H1 (cell line): Measurements from ENCODE around the gene CAPN2. TPM values are rescaled to one million over a fixed set of nuclear protein-coding genes. Genes with fewer than 3 reads are reported as not detected.

Experiments
- BACH1 ChIP-seq: IDR thresholded peaks from 2 replicates; pipeline ENCODE4 v1.6.1; 2012; ENCODE audit warnings: low read length, improper control_type of control experiment
- EZH2 ChIP-seq: fragments of 200-600 bp; sonication (generic); IDR thresholded peaks from 2 replicates; pipeline ENCODE4 v1.7.1; 2012; ENCODE audit warnings: low read depth, mild to moderate bottlenecking, moderate library complexity, low read length, inconsistent platforms; ENCODE audit not compliant: severe bottlenecking
- KDM1A ChIP-seq: fragments of 200-600, 300-600 bp; sonication (generic); IDR thresholded peaks from 2 replicates; pipeline ENCODE4 v1.7.1; 2016; ENCODE audit warnings: mild to moderate bottlenecking, low read length, borderline replicate concordance
- RXRA ChIP-seq: IDR thresholded peaks from 2 replicates; pipeline ENCODE4 v1.6.1; 2011; ENCODE audit warnings: low read depth, mild to moderate bottlenecking, low read length, moderate library complexity; ENCODE audit not compliant: insufficient read depth
- SAP30 ChIP-seq: fragments of 300-600 bp; sonication (generic); IDR thresholded peaks from 2 replicates; pipeline ENCODE4 v1.7.1; 2012; ENCODE audit warnings: low read length, moderate library complexity, mild to moderate bottlenecking, inconsistent platforms; ENCODE audit not compliant: insufficient read depth, insufficient replicate concordance
- SIN3A ChIP-seq, 2 experiments: IDR thresholded peaks in 1 of 2; conservative IDR thresholded peaks in 1 of 2; 2 replicates each; pipeline ENCODE4 v1.6.1; 2011 to 2012; ENCODE audit warnings: low read length in 2 of 2, improper control_type of control experiment in 1 of 2, low read depth in 1 of 2, mild to moderate bottlenecking in 1 of 2
- YY1 ChIP-seq: IDR thresholded peaks from 2 replicates; pipeline ENCODE4 v1.6.1; 2011; ENCODE audit warnings: low read depth, mild to moderate bottlenecking, low read length
- polyA plus RNA-seq, 7 experiments: library from polyadenylated mRNA; depleted of rRNA in 3 of 7; stranded (reverse) in 5 of 7; unstranded in 2 of 7; fragments of >200 nt in 5 of 7; fragments of 200-250 nt in 2 of 7; gene quantifications; 1 replicate in 5 of 7; 2 replicates in 1 of 7; 4 replicates in 1 of 7; pipeline versions ENCODE4 v1.2.1 to v1.2.3, GENCODE V29; 2011 to 2013; ENCODE audit warnings: missing spikeins in 2 of 7, mixed read lengths in 2 of 7
- total RNA-seq: library from RNA; stranded (reverse); fragmentation: NEBNext Ultra II Directional; extraction: Animal tissue kit (Norgen Biotek cat#: 25700); gene quantifications from 2 replicates; pipeline ENCODE4 v1.2.1, GENCODE V29; 2021

Gene CAPN2
- total and polyA plus RNA-seq, 2 of the 8 experiments (the other 6 are each of a cell fraction or from before 2014, with no cell fraction given) = 9.2 to 10.3 TPM

- TF ChIP-seq SIN3A (conservative IDR thresholded peaks at IDR 0.05 in 1 of 2, IDR thresholded peaks at IDR 0.05 in 1 of 2; ENCODE audit: low read depth in 1 of 2, low read length in 2 of 2) (no peak), EZH2 (no peak), YY1 (no peak), KDM1A (no peak), SAP30 (no peak), BACH1 (no peak), RXRA (no peak)
- TF ChIP-seq, all 59 proteins: peak for 0
These were observed 62.7 kb downstream of the CAPN2 start (continued) for GRCh38 chr1:223775054-223775453.
